UCSD-AML1 (cell line): ENCODE results near the gene INSC.

Experiments
- DNase-seq: peaks from one replicate; lab custom pipeline; 2025; ENCODE audit not compliant: unreplicated experiment; lab: John Stamatoyannopoulos, UW

INSC gene

DNA sequence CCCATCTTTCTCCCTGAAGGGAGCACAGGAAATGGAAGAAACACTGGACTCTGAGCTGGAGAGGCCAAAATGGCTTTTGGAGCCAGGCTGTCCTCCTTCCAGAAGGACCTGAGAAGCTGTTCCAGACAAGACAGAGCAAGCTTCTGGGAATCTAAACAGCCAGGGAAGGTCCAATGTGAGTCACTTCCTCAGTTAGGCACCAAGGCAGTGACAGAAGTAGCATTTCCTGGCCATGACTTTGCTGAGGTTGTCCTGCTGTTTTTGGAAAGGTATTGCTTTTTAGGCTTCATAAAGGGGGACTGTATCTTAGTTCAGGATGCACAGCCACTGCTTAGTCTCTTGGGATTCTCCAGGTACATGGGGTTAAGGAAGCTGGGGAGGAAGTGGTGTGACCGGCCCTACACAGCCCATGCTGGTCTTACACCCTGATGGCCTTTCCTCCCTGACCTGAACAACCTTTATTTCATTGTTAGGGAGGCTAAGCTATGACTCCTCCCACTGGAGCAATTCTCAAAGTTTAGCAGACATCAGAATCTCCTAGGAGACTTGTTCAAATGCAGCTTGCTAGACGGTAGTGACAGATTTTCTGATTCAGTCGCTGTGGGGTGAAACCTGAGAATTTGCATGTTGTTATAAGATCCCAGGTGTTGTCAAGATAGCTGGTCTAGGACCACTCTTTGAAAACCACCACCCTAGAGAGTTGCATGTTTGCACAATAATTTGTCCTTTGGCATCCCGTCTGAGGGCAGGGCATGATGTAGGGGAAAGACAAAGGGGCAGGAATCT, 6.8 kb upstream of the INSC start:
- no peak for DNase-seq

DNA sequence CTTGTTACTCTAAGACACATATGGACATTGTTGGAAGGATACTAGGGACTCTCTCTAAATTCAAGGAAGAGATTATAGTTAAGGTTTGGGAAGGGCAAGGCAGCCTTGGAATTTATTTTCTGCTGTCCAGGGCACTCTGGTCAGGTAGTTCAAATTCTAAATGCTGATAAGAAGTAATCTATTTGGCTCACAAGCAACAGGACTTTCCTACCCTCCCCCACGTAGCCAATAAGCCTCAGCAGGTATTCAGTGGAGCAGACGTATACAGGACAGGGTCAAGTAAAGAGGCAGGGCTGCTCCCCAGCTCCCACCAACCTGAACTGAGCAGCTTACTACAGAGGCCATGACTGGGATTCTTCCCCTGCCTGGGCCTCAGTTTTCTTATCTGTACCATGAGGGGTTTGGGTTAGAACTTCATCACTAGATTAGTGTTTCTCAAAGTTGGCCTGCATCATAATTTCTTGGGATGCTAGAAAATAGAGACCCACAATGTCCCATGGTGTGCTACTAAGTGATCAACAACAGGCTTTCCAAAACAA, 6.1 kb upstream of the INSC start:
- DNase-seq = no peak

DNA sequence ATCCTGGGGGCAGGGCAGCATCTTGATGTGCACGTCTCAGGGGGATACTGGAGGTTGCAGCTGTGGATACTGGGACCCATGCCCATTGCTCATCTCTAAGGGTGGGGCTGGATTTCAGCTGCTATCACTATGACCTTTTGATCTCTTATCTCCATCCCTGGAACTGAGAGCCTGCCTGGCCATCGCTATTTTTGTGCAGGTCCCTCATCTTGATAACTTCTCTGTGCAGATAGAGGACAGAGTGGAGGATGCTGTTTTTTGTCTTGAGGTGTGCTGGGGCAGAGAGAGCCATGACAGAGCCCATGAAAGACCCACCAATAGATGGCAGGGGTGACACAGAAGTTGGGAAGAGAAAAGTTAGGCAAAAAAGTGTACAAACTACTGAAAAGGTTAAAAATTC, 5.1 kb upstream of the INSC start:
- no peak for DNase-seq

DNA sequence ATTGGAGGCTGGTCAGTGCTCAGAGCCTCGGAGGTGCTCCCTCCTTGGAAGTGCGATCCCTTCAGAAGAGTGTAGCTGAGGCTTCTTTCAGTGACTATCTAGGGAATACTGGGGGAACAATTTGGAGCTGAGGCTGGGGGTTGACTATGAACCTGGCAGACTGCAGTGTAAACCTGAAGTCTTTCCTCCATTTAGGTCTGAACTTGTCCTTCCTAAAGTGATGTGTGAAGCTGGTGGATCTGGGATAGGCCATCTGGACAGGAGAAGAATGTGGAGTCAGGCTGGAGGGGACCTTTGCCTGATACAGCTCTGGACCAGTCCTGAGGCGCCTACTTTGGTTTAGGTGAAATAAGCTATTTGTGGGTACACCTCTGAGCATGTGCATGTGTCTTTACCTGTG, 3.5 kb upstream of the INSC start:
- DNase-seq = no peak

DNA sequence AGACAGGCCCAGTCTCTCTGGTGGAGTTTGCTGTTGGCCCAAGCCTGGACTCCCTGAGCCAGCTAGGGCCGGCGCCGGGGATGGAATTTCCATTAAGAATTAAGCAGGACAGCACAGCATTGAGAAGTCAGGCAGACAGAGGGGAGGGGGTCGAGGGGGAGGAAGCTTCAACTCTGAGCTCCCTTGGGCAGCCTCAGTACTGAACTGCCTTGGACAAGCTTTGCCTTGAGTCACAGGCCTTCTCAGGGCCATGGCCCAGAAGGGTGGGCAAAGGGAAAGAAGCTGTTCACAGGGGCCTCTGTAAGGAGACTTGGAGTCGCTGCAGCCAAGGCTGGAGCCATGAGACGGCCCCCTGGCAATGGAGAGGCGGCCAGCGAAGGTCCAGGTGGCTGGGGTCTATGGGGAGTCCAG, 2.6 kb upstream of the INSC start:
- no peak for DNase-seq

DNA sequence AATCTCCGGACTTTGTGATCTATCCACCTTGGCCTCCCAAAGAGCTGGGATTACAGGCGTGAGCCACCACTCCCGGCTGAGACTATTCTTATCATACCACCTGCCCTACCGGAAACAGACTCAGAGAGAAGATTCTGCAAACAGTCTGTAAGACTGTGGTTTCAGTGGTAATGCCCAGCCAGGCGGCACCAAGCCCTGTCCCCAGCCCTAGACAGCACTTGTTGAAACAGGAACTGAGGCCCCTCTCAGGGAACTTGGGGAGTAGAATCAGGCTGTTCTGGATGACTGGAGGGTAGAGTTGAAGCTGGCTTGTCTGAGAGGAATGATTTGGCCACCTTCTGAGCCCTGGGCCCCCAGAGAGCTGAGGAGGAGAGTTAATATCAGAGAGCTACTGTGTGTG, 1.3 kb upstream of the INSC start:
- peak; percentile 34 for DNase-seq

DNA sequence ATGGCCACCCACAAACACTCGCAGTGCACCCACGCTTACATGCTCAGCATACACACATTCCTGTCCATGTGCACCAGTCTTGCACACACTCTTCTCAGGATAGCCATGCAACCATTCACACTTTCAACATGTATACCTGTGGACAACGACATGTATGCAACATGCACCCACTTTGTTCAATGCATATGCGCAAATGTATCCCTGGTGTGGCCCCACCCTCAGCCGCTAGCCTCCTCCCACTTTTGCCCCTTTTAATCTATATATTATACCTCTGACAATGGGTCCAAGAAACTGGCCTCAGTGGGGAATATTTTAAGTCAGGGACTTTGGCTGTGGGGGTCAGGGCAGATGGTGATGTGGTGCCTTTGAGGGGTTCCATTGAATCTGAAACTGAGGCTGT, 963 bp downstream of the INSC start:
- no peak for DNase-seq

DNA sequence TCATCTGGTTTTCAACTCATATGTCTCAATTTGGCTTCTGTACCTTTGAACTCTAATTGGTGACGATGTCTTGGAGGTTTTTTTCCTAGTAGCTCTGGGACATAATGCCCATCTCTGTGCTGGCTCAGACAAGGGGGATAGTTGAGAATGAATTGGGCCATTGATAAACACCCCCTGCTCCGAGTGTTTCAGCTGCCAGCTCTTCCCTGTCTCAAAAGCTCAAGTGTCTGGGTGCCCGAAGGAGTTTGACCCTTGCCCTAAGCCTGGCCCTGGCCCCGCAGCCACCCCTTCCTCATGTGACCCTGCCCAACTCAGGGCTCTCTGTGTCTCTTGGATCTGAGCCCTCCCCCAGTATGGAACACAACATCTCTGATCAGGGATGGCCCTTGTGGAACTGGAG, 3.0 kb downstream of the INSC start:
- no peak for DNase-seq

DNA sequence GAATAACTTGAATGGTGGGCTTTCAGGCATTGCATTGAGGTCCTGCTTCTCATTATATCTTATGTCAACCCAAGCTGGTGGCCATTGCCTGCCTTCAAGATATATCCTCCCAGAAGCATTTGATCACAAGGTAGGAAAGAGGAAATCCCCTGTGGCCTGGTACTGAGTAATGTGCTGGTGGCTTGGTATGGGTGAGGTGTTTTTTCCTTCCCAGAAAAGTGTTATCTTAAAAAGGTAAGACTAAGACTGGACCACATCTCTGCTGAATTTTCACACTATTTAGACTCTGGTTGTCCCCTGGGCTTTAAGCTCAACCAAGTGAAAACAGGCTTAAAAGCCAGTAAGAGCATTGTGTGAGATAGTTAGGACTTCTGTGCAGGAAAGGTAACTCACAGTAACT, 3.7 kb downstream of the INSC start:
- no peak for DNase-seq

DNA sequence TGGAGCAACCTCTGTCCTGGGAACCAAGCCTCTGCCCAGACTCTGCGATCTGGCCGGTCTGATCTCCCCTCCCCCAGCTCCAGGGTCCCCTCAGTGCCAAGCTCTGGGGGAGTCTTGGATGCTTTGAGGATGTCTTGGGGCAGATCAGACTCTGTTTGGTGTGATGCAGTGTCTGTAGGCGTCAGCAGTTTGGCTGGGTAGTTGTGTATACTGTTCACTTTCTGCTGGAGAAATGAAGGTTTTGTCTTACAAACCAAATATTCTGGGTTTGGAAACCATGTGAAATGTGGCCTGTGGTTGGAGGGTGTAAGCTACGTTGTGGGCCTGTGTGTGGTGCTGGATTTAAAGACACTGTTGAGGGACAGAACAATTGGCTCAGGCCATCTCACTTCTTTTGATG, 4.6 kb downstream of the INSC start:
- DNase-seq = no peak

DNA sequence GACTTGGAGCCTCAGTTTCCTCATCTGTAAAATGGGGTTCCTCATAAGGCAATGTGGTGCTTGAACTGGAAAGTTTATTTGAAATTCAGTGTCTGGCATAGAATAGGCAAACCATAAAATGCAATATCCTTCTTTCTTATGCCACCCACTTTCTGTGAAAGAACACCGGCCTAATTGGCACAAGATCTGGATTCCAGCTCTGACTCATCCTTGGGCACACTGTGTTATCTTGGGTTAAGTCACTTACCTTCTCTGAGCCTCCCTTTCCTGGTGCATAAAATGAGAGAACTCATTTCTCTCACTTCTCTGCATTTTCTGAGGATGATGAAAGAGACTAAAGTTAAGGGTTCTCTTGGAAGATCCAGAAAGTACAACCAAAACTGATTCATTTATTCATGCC, 5.1 kb downstream of the INSC start:
- DNase-seq = no peak

DNA sequence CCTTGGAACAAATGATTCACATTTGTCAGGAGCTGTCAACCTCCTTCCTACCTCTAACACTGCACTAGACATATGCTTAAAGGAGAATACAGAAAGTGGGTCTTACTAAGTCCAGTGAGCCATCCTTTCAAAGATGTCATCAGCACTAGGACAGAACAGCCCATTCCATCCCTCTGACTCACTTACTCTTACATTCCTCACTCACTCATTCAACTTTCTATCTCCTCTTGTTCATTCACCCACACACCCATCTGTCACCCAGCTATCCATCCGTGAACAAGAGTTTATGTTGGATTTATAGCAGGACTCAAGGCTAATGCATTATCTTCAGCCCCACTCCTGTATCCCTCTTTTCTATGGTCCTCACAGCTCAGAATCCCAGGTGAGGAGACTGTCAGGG, 9.1 kb downstream of the INSC start:
- DNase-seq = no peak

DNA sequence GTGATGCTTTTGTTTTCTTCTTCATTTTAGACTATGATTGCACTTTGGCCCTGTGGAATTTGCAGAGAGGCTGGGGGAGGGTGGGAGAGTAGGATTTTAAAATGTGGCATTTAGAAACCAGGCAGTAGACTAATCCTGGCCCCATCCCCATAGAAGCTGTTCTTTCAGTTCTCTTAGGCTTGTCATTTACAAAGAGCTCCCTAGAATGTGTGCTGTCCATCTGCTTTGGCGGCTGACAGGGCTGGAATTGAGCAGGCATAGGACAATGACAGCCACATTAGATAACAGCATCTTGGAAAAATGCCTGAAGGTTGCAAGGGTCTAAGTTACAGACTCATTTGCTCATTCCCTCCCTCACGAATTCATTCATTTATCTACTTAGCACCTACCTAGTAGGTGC, 9.8 kb downstream of the INSC start:
- no peak for DNase-seq

DNA sequence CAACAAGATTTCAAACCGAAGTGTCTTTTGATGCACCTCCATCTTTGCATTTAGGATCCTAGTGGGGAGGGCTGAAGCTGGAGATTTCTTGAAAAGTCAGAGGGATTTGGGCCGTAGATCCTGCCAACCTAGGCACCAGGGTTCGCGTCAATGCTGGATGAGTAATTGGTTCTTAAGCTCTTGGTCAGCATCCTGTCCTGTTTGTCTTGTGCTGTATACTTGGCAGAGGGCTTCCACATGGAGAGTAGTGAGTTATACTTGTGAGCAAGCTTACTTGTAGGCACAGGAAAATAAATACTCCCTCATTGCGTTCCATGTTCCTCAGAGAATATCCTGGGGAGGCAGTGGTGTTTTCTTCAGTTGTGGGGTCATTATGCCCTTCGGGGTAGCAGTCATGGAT, 12.6 kb downstream of the INSC start:
- no peak for DNase-seq

DNA sequence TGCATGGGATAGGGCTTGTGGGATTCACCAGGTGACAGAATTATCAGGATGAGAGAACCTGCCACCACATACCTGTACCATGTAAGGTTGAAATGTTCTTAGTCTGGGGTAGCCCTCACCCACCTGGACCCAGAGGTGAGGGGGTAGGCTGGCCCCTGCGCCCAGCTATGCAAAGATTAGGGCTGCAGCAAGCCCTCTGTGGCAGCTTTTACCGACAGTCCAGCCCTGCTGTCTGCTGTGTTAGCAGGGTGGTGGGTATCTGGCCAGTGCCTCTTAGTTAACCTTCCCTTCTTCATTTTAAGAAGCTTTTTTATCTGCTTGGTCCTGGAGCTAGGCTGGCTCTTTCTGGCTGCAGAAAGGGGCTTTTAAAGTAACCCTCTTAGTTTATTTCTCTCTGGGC, 13.9 kb downstream of the INSC start:
- DNase-seq = no peak

DNA sequence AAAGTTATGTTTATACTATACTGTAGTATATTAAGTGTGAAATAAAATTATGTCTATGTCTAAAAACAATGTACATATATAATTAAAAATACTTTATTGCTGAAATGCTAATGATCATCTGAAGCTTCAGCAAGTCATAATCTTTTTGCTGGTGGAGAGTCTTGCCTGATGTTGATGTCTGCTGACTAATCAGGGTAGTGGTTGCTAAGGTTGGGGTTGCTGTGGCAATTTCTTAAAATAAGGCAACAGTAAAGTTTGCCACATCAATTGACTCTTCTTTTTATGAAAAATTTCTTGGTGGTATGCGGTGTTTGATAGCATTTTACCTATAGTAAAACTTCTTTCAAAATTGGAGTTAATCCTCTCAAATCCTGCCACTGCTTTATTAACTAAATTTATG, 21.4 kb downstream of the INSC start:
- DNase-seq = no peak

DNA sequence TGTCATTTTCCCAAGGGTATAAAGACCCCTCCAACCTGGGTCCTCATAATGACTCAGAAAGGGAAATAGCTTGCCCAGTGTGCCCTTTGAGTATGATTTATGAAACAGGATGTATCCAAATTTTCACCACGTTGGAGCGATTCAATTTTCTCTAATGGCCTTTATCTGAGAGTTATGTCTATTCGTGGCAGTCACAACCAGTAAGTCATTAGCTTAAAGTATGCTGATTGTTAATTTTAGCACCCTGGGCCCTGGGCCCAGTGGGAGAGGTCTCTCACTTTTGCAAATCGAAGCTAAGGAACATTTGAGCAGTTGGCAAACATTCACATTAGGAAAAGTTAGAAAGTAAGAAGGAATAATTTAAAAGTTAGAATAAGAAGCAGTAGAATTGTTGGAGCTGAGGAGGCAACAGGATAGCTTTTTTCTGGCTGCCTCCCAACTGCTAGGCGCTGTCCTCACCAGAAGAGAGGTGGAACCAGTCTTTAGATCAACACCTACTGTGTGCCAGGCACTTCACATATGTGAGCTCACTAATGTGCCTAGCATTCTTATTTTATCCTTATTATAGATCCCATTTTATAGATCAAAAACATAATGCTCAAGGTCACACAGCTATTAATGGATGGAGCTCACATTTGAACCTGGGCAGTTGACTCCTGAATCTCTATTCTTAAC, 24.5 kb downstream of the INSC start:
- DNase-seq = no peak

DNA sequence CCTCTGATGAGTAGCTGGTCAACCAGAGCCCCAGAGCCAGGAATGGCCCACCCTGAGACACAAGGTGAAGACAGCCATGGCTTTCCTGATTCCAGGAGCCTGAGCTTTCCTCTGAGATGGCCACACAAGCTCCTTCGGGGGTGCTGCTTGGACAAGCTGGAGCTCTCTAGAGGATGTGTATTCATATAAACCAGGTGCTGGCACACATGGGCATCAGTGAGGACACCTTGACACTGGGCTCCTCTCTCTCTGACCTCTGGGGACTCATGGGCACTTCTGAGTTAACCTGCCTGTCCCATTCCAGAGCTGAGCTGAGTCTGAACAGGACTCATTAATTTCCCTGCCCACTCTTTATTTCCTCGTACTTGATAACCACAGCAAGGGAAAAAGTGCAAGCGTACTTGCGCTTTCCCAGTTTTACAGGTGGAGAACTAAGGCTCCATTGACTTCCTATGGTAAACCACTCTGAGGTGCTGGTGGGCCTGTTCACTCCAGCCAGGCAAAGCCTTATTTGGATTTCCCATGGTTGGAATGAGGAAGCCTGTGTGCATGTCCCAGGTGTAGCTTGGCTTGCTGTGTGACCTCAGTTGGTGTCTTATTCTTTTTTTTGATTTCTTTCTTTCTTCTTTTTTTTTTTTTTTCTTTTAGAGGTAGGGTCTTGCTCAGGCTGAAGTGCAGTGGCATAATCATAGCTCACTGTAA, 25.4 kb downstream of the INSC start:
- DNase-seq = no peak

DNA sequence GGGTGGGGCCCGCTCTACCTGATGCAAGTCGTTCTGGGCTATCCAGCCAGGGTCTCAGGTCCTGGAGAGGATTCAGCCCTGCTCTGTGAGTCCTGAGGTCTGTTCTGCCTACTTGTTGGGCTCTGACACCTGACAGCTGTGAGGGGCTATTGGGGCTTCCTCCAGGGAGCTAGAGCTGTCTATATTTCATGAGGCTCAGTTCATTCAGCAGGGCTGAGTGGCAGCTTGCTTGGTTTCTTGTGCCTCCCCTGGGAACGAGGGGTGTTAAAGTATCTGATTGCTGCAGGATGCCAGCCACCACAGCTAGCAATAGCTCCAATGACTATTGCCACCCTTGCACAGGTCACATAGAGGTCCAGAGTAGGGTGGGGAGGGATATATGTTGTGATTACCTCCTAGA, 26.7 kb downstream of the INSC start:
- no peak for DNase-seq

DNA sequence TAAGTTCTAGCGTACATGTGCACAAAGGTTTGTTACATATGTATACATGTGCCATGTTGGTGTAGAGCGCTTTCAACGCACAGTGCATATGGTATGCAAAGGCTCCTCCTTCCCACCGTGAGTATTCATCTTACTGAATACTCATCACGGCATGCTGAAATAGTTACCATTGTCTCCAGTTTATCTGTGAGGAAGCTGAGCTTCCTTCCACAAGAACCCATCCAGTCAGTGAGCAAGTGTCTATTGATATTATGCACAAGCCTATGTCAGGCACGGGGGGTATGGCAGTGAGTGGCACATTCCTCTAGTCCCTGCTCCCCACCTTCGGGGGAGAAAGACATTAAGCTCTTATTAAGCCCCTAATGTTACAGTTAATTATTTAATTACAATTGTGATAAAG, 28.1 kb downstream of the INSC start:
- no peak for DNase-seq

DNA sequence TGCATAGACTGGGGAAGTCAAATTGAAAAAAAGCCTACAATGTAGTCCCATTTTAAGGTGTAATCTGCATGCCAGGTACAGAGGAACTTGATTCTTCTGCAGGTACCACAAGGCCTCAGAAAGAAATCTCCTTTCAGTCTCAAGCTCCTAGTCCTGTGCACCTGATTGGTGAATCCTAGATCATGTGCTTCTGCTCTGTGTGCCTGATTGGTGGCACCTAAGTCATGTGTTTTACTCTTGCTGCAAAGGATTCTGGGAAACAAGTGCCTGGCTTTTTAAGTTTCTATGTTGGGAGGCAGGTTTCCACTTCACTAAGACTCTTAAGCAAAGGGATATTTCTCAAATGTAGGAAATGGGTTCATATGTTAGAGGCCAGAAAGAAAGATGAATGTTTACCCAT, 29.1 kb downstream of the INSC start:
- DNase-seq = no peak

DNA sequence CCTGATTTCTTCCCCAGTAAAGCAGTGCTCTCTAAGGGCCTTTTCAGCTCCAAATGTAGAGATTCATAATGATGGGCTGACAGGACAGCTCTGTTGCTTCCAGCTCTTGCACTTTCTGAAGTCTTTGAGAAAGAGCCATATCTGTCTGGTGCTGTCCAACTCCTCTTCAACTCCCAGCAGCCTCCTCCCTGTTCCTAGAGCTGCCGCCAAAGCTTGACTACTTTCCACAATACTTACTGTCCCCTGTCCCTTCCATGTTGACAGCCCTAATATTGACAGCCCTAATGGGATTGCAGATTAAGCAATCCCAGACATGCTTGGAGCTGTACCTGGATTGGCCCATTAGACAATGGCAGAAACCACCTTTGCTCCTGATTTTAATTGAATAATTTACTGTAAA, 29.6 kb downstream of the INSC start:
- DNase-seq = no peak
